ENCODE measurements around the gene EBF4.

DNA sequence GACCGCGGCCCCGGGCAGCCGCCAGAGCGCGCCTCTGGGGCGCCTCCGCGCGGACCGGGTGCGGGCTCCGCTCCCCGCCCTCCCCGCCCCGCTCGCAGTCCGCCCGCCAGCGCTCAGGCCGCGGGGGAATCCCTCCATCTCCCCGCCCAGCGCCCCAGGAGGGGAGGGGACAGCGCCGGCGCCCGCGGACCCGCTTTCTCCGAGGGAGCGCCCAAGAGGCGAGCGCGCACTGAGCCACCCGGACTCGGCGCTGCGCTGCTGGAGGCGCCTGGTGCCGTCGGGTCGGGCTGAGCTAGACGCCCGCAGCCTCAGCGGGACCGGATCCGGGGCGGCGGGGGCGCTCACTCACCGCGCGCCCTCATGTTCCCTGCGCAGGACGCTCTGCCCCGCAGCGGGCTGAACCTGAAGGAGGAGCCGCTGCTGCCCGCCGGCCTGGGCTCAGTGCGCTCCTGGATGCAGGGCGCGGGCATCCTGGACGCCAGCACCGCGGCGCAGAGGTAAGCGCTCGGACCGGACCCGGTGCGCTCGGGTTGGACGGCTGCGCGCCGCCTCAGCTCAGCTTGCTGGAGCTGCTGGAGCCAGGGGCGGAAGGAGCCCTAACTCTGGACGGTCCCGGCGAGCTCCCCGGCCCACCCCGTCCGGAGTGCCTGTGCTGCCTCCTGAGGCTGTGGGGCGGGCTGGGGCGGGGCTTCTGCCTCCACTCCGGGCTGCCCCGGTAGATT lies 867 bp downstream of the EBF4 start:
- TF ChIP-seq, protein P1, sequence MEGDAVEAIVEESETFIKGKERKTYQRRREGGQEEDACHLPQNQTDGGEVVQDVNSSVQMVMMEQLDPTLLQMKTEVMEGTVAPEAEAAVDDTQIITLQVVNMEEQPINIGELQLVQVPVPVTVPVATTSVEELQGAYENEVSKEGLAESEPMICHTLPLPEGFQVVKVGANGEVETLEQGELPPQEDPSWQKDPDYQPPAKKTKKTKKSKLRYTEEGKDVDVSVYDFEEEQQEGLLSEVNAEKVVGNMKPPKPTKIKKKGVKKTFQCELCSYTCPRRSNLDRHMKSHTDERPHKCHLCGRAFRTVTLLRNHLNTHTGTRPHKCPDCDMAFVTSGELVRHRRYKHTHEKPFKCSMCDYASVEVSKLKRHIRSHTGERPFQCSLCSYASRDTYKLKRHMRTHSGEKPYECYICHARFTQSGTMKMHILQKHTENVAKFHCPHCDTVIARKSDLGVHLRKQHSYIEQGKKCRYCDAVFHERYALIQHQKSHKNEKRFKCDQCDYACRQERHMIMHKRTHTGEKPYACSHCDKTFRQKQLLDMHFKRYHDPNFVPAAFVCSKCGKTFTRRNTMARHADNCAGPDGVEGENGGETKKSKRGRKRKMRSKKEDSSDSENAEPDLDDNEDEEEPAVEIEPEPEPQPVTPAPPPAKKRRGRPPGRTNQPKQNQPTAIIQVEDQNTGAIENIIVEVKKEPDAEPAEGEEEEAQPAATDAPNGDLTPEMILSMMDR (IDR thresholded peaks at IDR 0.05; ENCODE audit: insufficient read depth, low read length, poor library complexity, severe bottlenecking): no peak
- no peak for TF ChIP-seq EZH2phosphoT487 (conservative IDR thresholded peaks at IDR 0.05; ENCODE audit: low read length)

Measured in SU-DHL-6 (cell line).